CD14-positive monocyte (primary cell): ENCODE data around the gene SPSB3. TPM values are rescaled to one million over a fixed set of nuclear protein-coding genes. Genes with fewer than 3 reads are reported as not detected.
A peak's percentile ranks its signal among the peaks of the same experiment; 100 is the strongest.

Experiments
- DNase-seq, 3 donors: peaks; one replicate each; pipeline ENCODE4 v3.0.0-alpha.2; 2011 to 2022
- H2AFZ ChIP-seq: 2 replicates; pipeline ENCODE4 v1.6.0; 2012; ENCODE audit warnings: mild to moderate bottlenecking, low read depth, low read length, inconsistent platforms; ENCODE audit not compliant: insufficient read depth, poor library complexity, severe bottlenecking
- H3K27ac ChIP-seq, 2 donors: 1 replicate in 1 of 2; 2 replicates in 1 of 2; pipeline ENCODE4 v1.5.1; 2012 to 2013; ENCODE audit warnings: low read length in 2 of 2, control low read depth in 1 of 2, inconsistent platforms in 1 of 2, low read depth in 1 of 2, mild to moderate bottlenecking in 1 of 2
- H3K27me3 ChIP-seq, 2 donors: one replicate each; pipeline versions ENCODE4 v1.6.0 to v1.6.1; 2011 to 2013; ENCODE audit warnings: low read length in 2 of 2; ENCODE audit not compliant: control insufficient read depth in 2 of 2, insufficient read depth in 2 of 2
- H3K36me3 ChIP-seq, 2 donors: replicated peaks in 1 of 2; 1 replicate in 1 of 2; 2 replicates in 1 of 2; pipeline versions ENCODE4 v1.5.1 to v1.6.1; 2012 to 2013; ENCODE audit warnings: low read length in 2 of 2, control low read depth in 1 of 2, inconsistent platforms in 1 of 2, mild to moderate bottlenecking in 1 of 2; ENCODE audit not compliant: insufficient read depth in 2 of 2, control insufficient read depth in 1 of 2
- H3K4me1 ChIP-seq, 2 donors: 1 replicate in 1 of 2; 2 replicates in 1 of 2; pipeline versions ENCODE4 v1.5.1 to v1.6.1; 2012 to 2013; ENCODE audit warnings: low read length in 2 of 2, control low read depth in 1 of 2, inconsistent platforms in 1 of 2, mild to moderate bottlenecking in 1 of 2, moderate library complexity in 1 of 2; ENCODE audit not compliant: insufficient read depth in 2 of 2, control insufficient read depth in 1 of 2
- H3K4me2 ChIP-seq: replicated peaks from 2 replicates; pipeline ENCODE3; 2012; ENCODE audit warnings: low read length, moderate library complexity, mild to moderate bottlenecking; ENCODE audit not compliant: poor library complexity, severe bottlenecking; ENCODE audit errors: extremely low read depth
- H3K4me3 ChIP-seq, 3 experiments: fragments of 200-600 bp in 1 of 3; sonication (generic) in 1 of 3; replicated peaks in 1 of 3; 1 replicate in 2 of 3; 2 replicates in 1 of 3; pipeline ENCODE4 v1.5.1; 2011 to 2013; ENCODE audit warnings: low read length in 3 of 3, mild to moderate bottlenecking in 3 of 3, control low read depth in 2 of 3, low read depth in 2 of 3, inconsistent platforms in 1 of 3, moderate library complexity in 1 of 3
- H3K79me2 ChIP-seq: 2 replicates; pipeline ENCODE4 v1.6.0; 2012; ENCODE audit warnings: mild to moderate bottlenecking, control low read depth, inconsistent platforms, low read length, moderate library complexity; ENCODE audit not compliant: insufficient read depth
- H3K9ac ChIP-seq: 2 replicates; pipeline ENCODE4 v1.6.0; 2017; ENCODE audit warnings: low read length, mild to moderate bottlenecking; ENCODE audit not compliant: insufficient read depth, poor library complexity, severe bottlenecking
- H3K9me3 ChIP-seq, 2 donors: replicated peaks in 1 of 2; 1 replicate in 1 of 2; 2 replicates in 1 of 2; pipeline versions ENCODE4 v1.5.1 to v1.6.1; 2012 to 2013; ENCODE audit warnings: low read length in 2 of 2, control low read depth in 1 of 2; ENCODE audit not compliant: control insufficient read depth in 1 of 2, insufficient read depth in 1 of 2
- H4K20me1 ChIP-seq: 2 replicates; pipeline ENCODE4 v1.6.0; 2012; ENCODE audit warnings: mild to moderate bottlenecking, low read length, control low read depth, moderate library complexity; ENCODE audit not compliant: insufficient read depth
- H3K27ac Mint-ChIP-seq, 7 donors: one replicate each; pipeline ENCODE4 v1.8.0; 2020; ENCODE audit warnings: mild to moderate bottlenecking in 7 of 7, mixed read lengths in 7 of 7, moderate library complexity in 6 of 7, inconsistent platforms in 2 of 7
- H3K27me3 Mint-ChIP-seq, 3 donors: one replicate each; pipeline ENCODE4 v1.8.0; 2021 to 2022; ENCODE audit warnings: low read depth in 3 of 3, mild to moderate bottlenecking in 3 of 3, mixed read lengths in 3 of 3, moderate library complexity in 3 of 3, inconsistent platforms in 1 of 3
- H3K36me3 Mint-ChIP-seq, 2 donors: one replicate each; pipeline ENCODE4 v1.8.0; 2020; ENCODE audit warnings: mixed read lengths in 2 of 2, inconsistent platforms in 1 of 2, mild to moderate bottlenecking in 1 of 2
- H3K4me1 Mint-ChIP-seq: one replicate; pipeline ENCODE4 v1.8.0; 2020; ENCODE audit warnings: mild to moderate bottlenecking, mixed read lengths
- H3K4me3 Mint-ChIP-seq, 2 donors: one replicate each; pipeline ENCODE4 v1.8.0; 2020; ENCODE audit warnings: mild to moderate bottlenecking in 2 of 2, mixed read lengths in 2 of 2, moderate library complexity in 1 of 2
- H3K9me3 Mint-ChIP-seq, 7 donors: one replicate each; pipeline ENCODE4 v1.8.0; 2020 to 2022; ENCODE audit warnings: mixed read lengths in 7 of 7, mild to moderate bottlenecking in 6 of 7, moderate library complexity in 6 of 7, inconsistent platforms in 2 of 7
- CTCF ChIP-seq: fragments of 200-600 bp; IDR thresholded peaks from one replicate; pipeline ENCODE4 v1.8.0; 2022; ENCODE audit warnings: antibody characterized with exemption, mild to moderate bottlenecking
- WGBS: methylation state at CpG from one replicate; pipeline ENCODE4 v1.1.5; 2013; ENCODE audit warnings: missing lambda C conversion rate; ENCODE audit not compliant: insufficient coverage; 5-methylcytosine and 5-hydroxymethylcytosine counted together
- intact Hi-C, 2 donors: fragments of 100-400 bp; cut with micrococcal nuclease; formaldehyde crosslinking; loops; one replicate each; pipeline versions ENCODE4 v1.15.0 to v1.15.1; 2023
- polyA plus RNA-seq, 3 donors: library from polyadenylated mRNA; depleted of rRNA in 1 of 3; unstranded in 2 of 3; stranded (reverse) in 1 of 3; fragments of 300-500 nt in 2 of 3; fragments of >200 nt in 1 of 3; fragmentation: Illumina TruSeq in 2 of 3; gene quantifications; 1 replicate in 2 of 3; 2 replicates in 1 of 3; pipeline ENCODE4 v1.2.3, GENCODE V29; 2012 to 2021

Gene SPSB3
- polyA plus RNA-seq, 3 donors: 36.8 to 151 (median 40.2) TPM

GRCh38 chr16:1773703-1774447 is 8.5 kb downstream of the SPSB3 start:
- Histone ChIP-seq H3K9ac (peak overlapping the region; percentile 84), H3K79me2 (peaks cover 46% of the 10 kb centered on the region), H3K27me3 (no peaks in the 10 kb centered on the region), H3K4me3 (peak overlapping the region; percentile 78 to 99 (median 89)), H3K4me1 (peaks cover 30 to 45% of the 10 kb centered on the region in 2 donors), H3K4me2 (peak overlapping the region; percentile 100), H4K20me1 (peaks cover 85% of the 10 kb centered on the region), H3K36me3 (peaks cover 36 to 42% of the 10 kb centered on the region in 2 donors), H2AFZ (peak overlapping the region; percentile 92), H3K9me3 (no peaks in the 10 kb centered on the region), H3K27ac (peak overlapping the region; percentile 39 to 77)
- H3K9me3 Mint-ChIP-seq: peaks cover 0 to 2% (median 0%) of the 10 kb centered on the region in 7 donors
- TF ChIP-seq CTCF: no peak
- DNase-seq: peak; percentile 33 to 47 (median 47)
- H3K27me3 Mint-ChIP-seq: peaks cover 0 to 1% (median 0%) of the 10 kb centered on the region in 3 donors
- H3K4me3 Mint-ChIP-seq: peak overlapping the region; percentile 90 to 94
- intact Hi-C loops: loop anchor here (1.0 to 10.0 kb wide), 5 partner anchors 8 to 352 kb away; partner anchors contain the start of genes CLCN7 (in 1 of the 2), MAPK8IP3 (in 1 of the 2), NUBP2 (in 1 of the 2) and SPSB3 (in 1 of the 2)
- H3K36me3 Mint-ChIP-seq: peaks cover 5 to 37% of the 10 kb centered on the region in 2 donors
- peak overlapping the region; percentile 20 to 85 (median 59) for H3K27ac Mint-ChIP-seq
- H3K4me1 Mint-ChIP-seq: peaks cover 28% of the 10 kb centered on the region
- 12% methylated on average over 44 of the region's 45 CpGs for WGBS

- intact Hi-C loops: loop anchor here (1.0 to 10.0 kb wide), 5 partner anchors 9 to 351 kb away; partner anchors contain the start of genes CLCN7 (in 1 of the 2), MAPK8IP3 (in 1 of the 2), NUBP2 (in 1 of the 2) and SPSB3 (in 1 of the 2)
- Histone ChIP-seq H3K4me2 (peak within 1 kb of the TSS; percentile 100), H2AFZ (peak within 1 kb of the TSS; percentile 92), H3K9me3 (no peaks in the 10 kb centered on the region), H3K27me3 (no peaks in the 10 kb centered on the region), H3K9ac (peak within 1 kb of the TSS; percentile 84), H3K4me3 (peak within 1 kb of the TSS; percentile 78 to 99 (median 89)), H3K4me1 (peaks cover 30 to 45% of the 10 kb centered on the region in 2 donors), H3K79me2 (peaks cover 46% of the 10 kb centered on the region), H3K36me3 (peaks cover 42 to 45% of the 10 kb centered on the region in 2 donors), H4K20me1 (peaks cover 85% of the 10 kb centered on the region), H3K27ac (peak within 1 kb of the TSS; percentile 39 to 77)
- Mint-ChIP-seq H3K4me1 (peaks cover 28% of the 10 kb centered on the region), H3K9me3 (peaks cover 0 to 2% (median 0%) of the 10 kb centered on the region in 7 donors), H3K27ac (peak within 1 kb of the TSS; percentile 59 to 92 (median 89)), H3K27me3 (peaks cover 0 to 1% (median 0%) of the 10 kb centered on the region in 3 donors), H3K36me3 (peaks cover 10 to 39% of the 10 kb centered on the region in 2 donors), H3K4me3 (peak within 1 kb of the TSS; percentile 90 to 94)
- DNase-seq: peak; percentile 72 to 77 (median 76)
- WGBS: under 1% methylated on average over 108 of the region's 108 CpGs
- TF ChIP-seq CTCF: peak; percentile 97
Measured at GRCh38 chr16:1772908-1773702, 9.3 kb downstream of the SPSB3 start, which contains the start of gene MRPS34. Gene MRPS34 (minus strand): TSS chr16:1773134. CDS start chr16:1773119, 15 bp downstream.
